ENCODE results near the gene TSPEAR.

TSPEAR gene

DNA sequence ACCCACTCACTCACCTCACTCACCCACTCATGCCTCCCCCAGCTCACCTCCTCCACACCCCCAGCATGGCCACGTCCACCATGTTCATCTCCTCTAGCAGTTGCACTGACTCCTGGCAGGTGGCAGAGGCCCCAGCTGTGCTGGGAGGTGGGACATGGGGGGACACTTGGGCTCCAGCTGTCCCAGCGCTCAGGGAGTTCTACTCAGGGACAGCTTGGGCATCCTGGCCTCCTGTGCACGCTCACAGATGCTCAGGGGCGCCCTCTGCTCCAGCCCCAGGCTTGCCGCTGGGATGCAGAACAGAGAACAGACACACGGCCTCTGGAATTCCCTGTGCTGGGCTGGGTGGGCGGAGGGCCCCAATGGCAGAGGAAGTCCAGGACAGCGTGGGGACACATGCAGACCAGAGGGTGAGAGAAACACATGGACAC, 94.3 kb downstream of the TSPEAR start:
- H3K4me1 ChIP-seq (ENCODE audit: insufficient read depth, low read length, severe bottlenecking) = peaks cover 6% of the 10 kb centered on the region
- 0 out of 2 replicates have a peak, but pooled peaks cover 5% of the 10 kb centered on the region for H3K9me3 ChIP-seq (ENCODE audit: low read length)
- H4K20me1 ChIP-seq (ENCODE audit: insufficient read depth, low read length) = no peaks in the 10 kb centered on the region
- H3K36me3 ChIP-seq (ENCODE audit: insufficient read depth, low read length) = no peaks in the 10 kb centered on the region
- TF ChIP-seq EZH2 (IDR thresholded peaks at IDR 0.05; ENCODE audit: borderline replicate concordance, low read length) = no peak
- TF ChIP-seq, protein P1, sequence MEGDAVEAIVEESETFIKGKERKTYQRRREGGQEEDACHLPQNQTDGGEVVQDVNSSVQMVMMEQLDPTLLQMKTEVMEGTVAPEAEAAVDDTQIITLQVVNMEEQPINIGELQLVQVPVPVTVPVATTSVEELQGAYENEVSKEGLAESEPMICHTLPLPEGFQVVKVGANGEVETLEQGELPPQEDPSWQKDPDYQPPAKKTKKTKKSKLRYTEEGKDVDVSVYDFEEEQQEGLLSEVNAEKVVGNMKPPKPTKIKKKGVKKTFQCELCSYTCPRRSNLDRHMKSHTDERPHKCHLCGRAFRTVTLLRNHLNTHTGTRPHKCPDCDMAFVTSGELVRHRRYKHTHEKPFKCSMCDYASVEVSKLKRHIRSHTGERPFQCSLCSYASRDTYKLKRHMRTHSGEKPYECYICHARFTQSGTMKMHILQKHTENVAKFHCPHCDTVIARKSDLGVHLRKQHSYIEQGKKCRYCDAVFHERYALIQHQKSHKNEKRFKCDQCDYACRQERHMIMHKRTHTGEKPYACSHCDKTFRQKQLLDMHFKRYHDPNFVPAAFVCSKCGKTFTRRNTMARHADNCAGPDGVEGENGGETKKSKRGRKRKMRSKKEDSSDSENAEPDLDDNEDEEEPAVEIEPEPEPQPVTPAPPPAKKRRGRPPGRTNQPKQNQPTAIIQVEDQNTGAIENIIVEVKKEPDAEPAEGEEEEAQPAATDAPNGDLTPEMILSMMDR (IDR thresholded peaks at IDR 0.05; ENCODE audit: low read length) = no peak
- no peaks in the 10 kb centered on the region for H3K79me2 ChIP-seq (ENCODE audit: insufficient read depth, low read length)
- no peak overlapping the region for H3K27ac ChIP-seq (ENCODE audit: low read depth, low read length, poor library complexity, severe bottlenecking)
- no peaks in the 10 kb centered on the region for H3F3A ChIP-seq (ENCODE audit: insufficient read depth, low read length)
- no peak overlapping the region for H3K4me2 ChIP-seq (ENCODE audit: low read length)
- no peaks in the 10 kb centered on the region for H3K9me2 ChIP-seq (ENCODE audit: low read depth, low read length)
- H3K9ac ChIP-seq (ENCODE audit: low read length) = no peak overlapping the region
- no peaks in the 10 kb centered on the region; the same call in 1 of the 2 replicates for H3K27me3 ChIP-seq (ENCODE audit: insufficient read depth, low read length)
- H3K4me3 ChIP-seq (ENCODE audit: low read depth, low read length, poor library complexity, severe bottlenecking) = no peak overlapping the region
- no peak overlapping the region for H2AFZ ChIP-seq (ENCODE audit: low read length)

DNA sequence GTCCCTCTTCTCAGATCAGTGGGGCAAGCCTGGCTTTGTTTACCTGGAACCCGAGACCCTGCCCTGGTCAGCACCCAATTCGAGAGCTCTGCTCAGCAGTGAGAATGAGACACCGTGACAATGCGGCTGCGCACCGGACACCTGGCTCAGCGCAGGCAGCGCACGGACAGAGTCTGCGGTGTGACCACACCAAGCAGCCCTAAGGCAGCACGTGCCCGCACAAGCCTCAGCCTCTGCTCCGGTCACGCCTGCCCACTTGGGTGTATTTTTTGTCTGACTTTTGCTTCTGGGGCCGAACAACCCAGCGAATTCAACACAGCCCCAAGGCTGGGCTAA, 94.8 kb downstream of the TSPEAR start:
- Histone ChIP-seq H3K4me3 (ENCODE audit: low read depth, low read length, poor library complexity, severe bottlenecking) (no peak overlapping the region), H3K9me2 (ENCODE audit: low read depth, low read length) (no peaks in the 10 kb centered on the region), H3K27ac (ENCODE audit: low read depth, low read length, poor library complexity, severe bottlenecking) (no peak overlapping the region), H3K4me2 (ENCODE audit: low read length) (no peak overlapping the region), H3K9ac (ENCODE audit: low read length) (no peak overlapping the region), H4K20me1 (ENCODE audit: insufficient read depth, low read length) (no peaks in the 10 kb centered on the region), H3F3A (ENCODE audit: insufficient read depth, low read length) (no peaks in the 10 kb centered on the region), H3K27me3 (ENCODE audit: insufficient read depth, low read length) (no peaks in the 10 kb centered on the region; the same call in 1 of the 2 replicates), H2AFZ (ENCODE audit: low read length) (no peak overlapping the region), H3K4me1 (ENCODE audit: insufficient read depth, low read length, severe bottlenecking) (peaks cover 6% of the 10 kb centered on the region), H3K79me2 (ENCODE audit: insufficient read depth, low read length) (no peaks in the 10 kb centered on the region), H3K36me3 (ENCODE audit: insufficient read depth, low read length) (no peaks in the 10 kb centered on the region), H3K9me3 (ENCODE audit: low read length) (0 out of 2 replicates have a peak, but pooled peaks cover 5% of the 10 kb centered on the region)
- TF ChIP-seq EZH2 (IDR thresholded peaks at IDR 0.05; ENCODE audit: borderline replicate concordance, low read length) = no peak
- TF ChIP-seq, protein P1 (IDR thresholded peaks at IDR 0.05; ENCODE audit: low read length) = no peak

DNA sequence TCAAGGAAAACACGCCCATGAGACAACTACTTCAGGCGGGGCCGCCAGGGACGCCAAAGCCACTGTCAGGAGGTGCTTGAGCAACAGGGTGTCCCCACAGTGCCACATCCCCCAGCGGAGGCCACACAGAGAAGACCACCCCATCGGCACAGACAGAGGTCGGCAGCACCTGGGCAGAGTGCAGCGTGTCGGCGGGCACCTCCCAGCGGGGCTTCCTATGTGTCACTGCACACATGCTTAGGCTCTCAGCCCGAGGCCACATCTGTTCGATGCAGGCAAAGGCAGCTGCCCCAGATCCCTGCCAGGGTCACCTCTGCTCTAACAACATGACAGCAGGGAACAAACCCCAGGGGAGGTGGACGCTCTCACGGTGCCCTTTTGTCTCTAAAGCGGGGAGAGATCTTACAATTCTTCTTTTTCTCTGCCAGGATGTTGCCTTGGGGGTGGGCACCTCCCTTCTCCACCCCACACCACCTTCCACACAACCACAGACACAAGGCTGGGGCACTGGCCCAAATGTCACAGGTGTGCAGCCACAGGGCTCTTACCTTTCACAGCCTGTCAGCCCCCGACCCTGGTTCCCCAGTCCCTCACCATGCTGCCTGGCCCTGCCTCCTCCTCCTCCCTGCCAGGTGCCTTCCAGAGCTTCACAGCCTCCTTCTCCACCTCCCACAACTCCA, 95.3 kb downstream of the TSPEAR start:
- Histone ChIP-seq H2AFZ (ENCODE audit: low read length) (no peak overlapping the region), H3K27me3 (ENCODE audit: insufficient read depth, low read length) (no peaks in the 10 kb centered on the region; the same call in 1 of the 2 replicates), H3F3A (ENCODE audit: insufficient read depth, low read length) (no peaks in the 10 kb centered on the region), H3K79me2 (ENCODE audit: insufficient read depth, low read length) (no peaks in the 10 kb centered on the region), H4K20me1 (ENCODE audit: insufficient read depth, low read length) (no peaks in the 10 kb centered on the region), H3K36me3 (ENCODE audit: insufficient read depth, low read length) (no peaks in the 10 kb centered on the region), H3K27ac (ENCODE audit: low read depth, low read length, poor library complexity, severe bottlenecking) (no peak overlapping the region), H3K9me3 (ENCODE audit: low read length) (0 out of 2 replicates have a peak, but pooled peaks cover 5% of the 10 kb centered on the region), H3K4me2 (ENCODE audit: low read length) (no peak overlapping the region), H3K4me3 (ENCODE audit: low read depth, low read length, poor library complexity, severe bottlenecking) (no peak overlapping the region), H3K4me1 (ENCODE audit: insufficient read depth, low read length, severe bottlenecking) (peaks cover 6% of the 10 kb centered on the region), H3K9me2 (ENCODE audit: low read depth, low read length) (no peaks in the 10 kb centered on the region), H3K9ac (ENCODE audit: low read length) (no peak overlapping the region)
- no peak for TF ChIP-seq EZH2 (IDR thresholded peaks at IDR 0.05; ENCODE audit: borderline replicate concordance, low read length)
- TF ChIP-seq, protein P1 (IDR thresholded peaks at IDR 0.05; ENCODE audit: low read length) = no peak
